SU-DHL-6 (cell line): Measurements from ENCODE around the gene CLDN5.

ENCODE experiments used
- H2AFZ ChIP-seq: fragments of 200-600 bp; sonication (generic); 2 replicates; pipeline ENCODE4 v1.6.1; 2014; ENCODE audit warnings: low read depth, mild to moderate bottlenecking, moderate library complexity, mixed read lengths, antibody characterized with exemption, low read length; ENCODE audit not compliant: severe bottlenecking
- H3F3A ChIP-seq: fragments of 200-600 bp; shearing (Covaris generic); 2 replicates; pipeline ENCODE4 v1.6.0; 2016; ENCODE audit warnings: antibody characterized with exemption, mild to moderate bottlenecking; ENCODE audit not compliant: insufficient read depth
- H3K27ac ChIP-seq: fragments of 200-600 bp; sonication (generic); 2 replicates; pipeline ENCODE4 v1.5.1; 2016; ENCODE audit warnings: low read depth, mild to moderate bottlenecking, low read length, moderate library complexity, mixed read lengths
- H3K27me3 ChIP-seq: fragments of 200-600 bp; sonication (generic), shearing (Covaris generic); 2 replicates; pipeline ENCODE4 v1.6.0; 2014; ENCODE audit warnings: mild to moderate bottlenecking, low read length
- H3K36me3 ChIP-seq: fragments of 200-600 bp; sonication (generic); 2 replicates; pipeline ENCODE4 v1.6.1; 2014; ENCODE audit warnings: mild to moderate bottlenecking, low read length, mixed read lengths
- H3K4me2 ChIP-seq: fragments of 300-600, 200-600 bp; shearing (Covaris generic), sonication (generic); 2 replicates; pipeline ENCODE4 v1.6.0; 2014; ENCODE audit warnings: low read length, low read depth, mild to moderate bottlenecking; ENCODE audit not compliant: poor library complexity, severe bottlenecking
- H3K4me3 ChIP-seq: fragments of 200-600 bp; sonication (generic); 2 replicates; pipeline ENCODE4 v1.5.1; 2014; ENCODE audit warnings: antibody characterized with exemption, low read length, mild to moderate bottlenecking, mixed read lengths; ENCODE audit not compliant: insufficient read depth, poor library complexity, severe bottlenecking
- H3K79me2 ChIP-seq: fragments of 200-600 bp; sonication (generic); 2 replicates; pipeline ENCODE4 v1.6.1; 2014; ENCODE audit warnings: mild to moderate bottlenecking, low read length, moderate library complexity; ENCODE audit not compliant: insufficient read depth
- H3K9ac ChIP-seq: fragments of 200-600 bp; sonication (generic); 2 replicates; pipeline ENCODE4 v1.7.0; 2014; ENCODE audit warnings: mild to moderate bottlenecking, low read length
- H3K9me2 ChIP-seq: fragments of 200-600 bp; sonication (generic); replicated peaks from 2 replicates; pipeline ENCODE4 v1.6.1; 2014; ENCODE audit warnings: low read length; ENCODE audit not compliant: insufficient read depth
- H3K9me3 ChIP-seq: fragments of 200-600 bp; sonication (generic); 2 replicates; pipeline ENCODE4 v1.6.1; 2014; ENCODE audit warnings: low read length, mixed read lengths; ENCODE audit not compliant: insufficient read depth
- H4K20me1 ChIP-seq: fragments of 200-600 bp; sonication (generic); 2 replicates; pipeline ENCODE4 v1.6.1; 2014; ENCODE audit warnings: low read depth, mild to moderate bottlenecking, antibody characterized with exemption, low read length, moderate library complexity, mixed read lengths
- CTCF ChIP-seq: fragments of 200-600 bp; sonication (generic); IDR thresholded peaks from one replicate; pipeline ENCODE4 v1.5.1; 2017; ENCODE audit warnings: antibody characterized with exemption, mild to moderate bottlenecking, low read length, moderate library complexity; ENCODE audit not compliant: insufficient read depth, poor library complexity, severe bottlenecking
- EZH2phosphoT487 ChIP-seq: fragments of 200-600 bp; sonication (generic), shearing (Covaris generic); conservative IDR thresholded peaks from 2 replicates; pipeline ENCODE4 v1.6.1; 2018; ENCODE audit warnings: mild to moderate bottlenecking, antibody characterized with exemption, low read length, moderate library complexity, mixed read lengths

Gene CLDN5

GRCh38 chr22:19516378-19517170 lies 7.6 kb downstream of the CLDN5 start:
- Histone ChIP-seq H3K9me2 (no peaks in the 10 kb centered on the region), H3K9me3 (no peaks in the 10 kb centered on the region), H3K27me3 (no peaks in the 10 kb centered on the region), H3K4me2 (no peak overlapping the region), H3K4me3 (no peak overlapping the region), H3K79me2 (no peaks in the 10 kb centered on the region), H4K20me1 (no peaks in the 10 kb centered on the region), H3K36me3 (no peaks in the 10 kb centered on the region), H3K27ac (no peak overlapping the region), H3F3A (0 out of 2 replicates have a peak, but pooled peaks cover 2% of the 10 kb centered on the region), H2AFZ (no peak overlapping the region), H3K9ac (no peak overlapping the region)
- no peak for TF ChIP-seq CTCF
- no peak for TF ChIP-seq EZH2phosphoT487

- H2AFZ ChIP-seq, result no peak overlapping the region
- no peaks in the 10 kb centered on the region for H3K27me3 ChIP-seq
- no peaks in the 10 kb centered on the region for H3K9me2 ChIP-seq
- H3K4me2 ChIP-seq, result no peak overlapping the region
- H3K9ac ChIP-seq, result no peak overlapping the region
- H3K36me3 ChIP-seq, result no peaks in the 10 kb centered on the region
- H3K4me3 ChIP-seq, result no peak overlapping the region
- no peaks in the 10 kb centered on the region for H3K79me2 ChIP-seq
- H3K27ac ChIP-seq, result no peak overlapping the region
- TF ChIP-seq EZH2phosphoT487 (no peak), CTCF (no peak)
- H3F3A ChIP-seq, result 0 out of 2 replicates have a peak, but pooled peaks cover 2% of the 10 kb centered on the region
- no peaks in the 10 kb centered on the region for H4K20me1 ChIP-seq
- H3K9me3 ChIP-seq, result no peaks in the 10 kb centered on the region
Observed at GRCh38 chr22:19515654-19516377, 8.4 kb downstream of the CLDN5 start.

- H3K36me3 ChIP-seq, result no peaks in the 10 kb centered on the region
- H3K9ac ChIP-seq, result no peak overlapping the region
- TF ChIP-seq CTCF (no peak), EZH2phosphoT487 (no peak)
Observed at GRCh38 chr22:19514831-19515565, 9.2 kb downstream of the CLDN5 start.

More at GRCh38 chr22:19514831-19515565, 9.2 kb downstream of the CLDN5 start:
- 0 out of 2 replicates have a peak, but pooled peaks cover 2% of the 10 kb centered on the region for H3F3A ChIP-seq
- no peaks in the 10 kb centered on the region for H4K20me1 ChIP-seq
- H3K9me2 ChIP-seq, result no peaks in the 10 kb centered on the region
- H3K4me2 ChIP-seq, result no peak overlapping the region
- H3K27ac ChIP-seq, result no peak overlapping the region
- no peaks in the 10 kb centered on the region for H3K79me2 ChIP-seq
- H3K4me3 ChIP-seq, result no peak overlapping the region
- no peaks in the 10 kb centered on the region for H3K9me3 ChIP-seq
- H2AFZ ChIP-seq, result no peak overlapping the region
- H3K27me3 ChIP-seq, result no peaks in the 10 kb centered on the region
